Panc1 (cell line): ENCODE results near the gene TFCP2L1. TPM values are rescaled to one million over a fixed set of nuclear protein-coding genes. Genes with fewer than 3 reads are reported as not detected.

Experiments used
- ATAC-seq: fragments of 200-7000 bp; cut with Tn5 transposase; 2 replicates; pipeline ENCODE4 v1.9.1; 2020; ENCODE audit warnings: mild to moderate bottlenecking, moderate library complexity
- BruUV-seq: library from RNA; stranded (reverse); fragments of 400-500 nt; replicated peaks from 2 replicates; lab custom pipeline; 2021; lab: Mats Ljungman, UMichigan
- CTCF ChIA-PET: fragments of 300-600 bp; sonication (Branson Sonifier 250); formaldehyde crosslinking; loops from one replicate; lab custom pipeline; 2022; ENCODE audit warnings: antibody characterized with exemption; lab: Charles Lee
- POLR2A ChIA-PET: fragments of 300-600 bp; sonication (Branson Sonifier 250); formaldehyde crosslinking; loops from one replicate; lab custom pipeline; 2022; ENCODE audit warnings: antibody characterized with exemption; lab: Charles Lee
- DNase-seq: peaks from one replicate; pipeline ENCODE4 v3.0.0-alpha.2; 2010; ENCODE audit warnings: low read depth, low spot score
- H3K27ac ChIP-seq: 2 replicates; pipeline ENCODE4 v1.5.1; 2011; ENCODE audit warnings: mild to moderate bottlenecking, low read length, inconsistent platforms
- H3K27me3 ChIP-seq: fragments of 200-500 bp; sonication (Bioruptor generic); 2 replicates; pipeline ENCODE4 v1.6.0; 2014; ENCODE audit warnings: low read length, inconsistent platforms; ENCODE audit not compliant: control insufficient read depth, insufficient read depth
- H3K36me3 ChIP-seq: fragments of 200-500 bp; sonication (Bioruptor generic); 2 replicates; pipeline ENCODE4 v1.5.1; 2014; ENCODE audit warnings: inconsistent platforms, mild to moderate bottlenecking, low read length, moderate library complexity; ENCODE audit not compliant: control insufficient read depth, insufficient read depth
- H3K4me1 ChIP-seq: 2 replicates; pipeline ENCODE4 v1.5.1; 2011; ENCODE audit warnings: inconsistent platforms, mild to moderate bottlenecking, low read length, moderate library complexity; ENCODE audit not compliant: control insufficient read depth, insufficient read depth
- H3K4me3 ChIP-seq, 2 experiments: 2 replicates each; pipeline ENCODE4 v1.5.1; 2011 to 2012; ENCODE audit warnings: low read depth in 2 of 2, low read length in 2 of 2, mild to moderate bottlenecking in 2 of 2, inconsistent platforms in 1 of 2, moderate library complexity in 1 of 2
- H3K9me3 ChIP-seq: fragments of 200-500 bp; sonication (Bioruptor generic); 2 replicates; pipeline ENCODE4 v1.5.1; 2014; ENCODE audit warnings: low read depth, mild to moderate bottlenecking, inconsistent platforms, low read length, moderate library complexity; ENCODE audit not compliant: control insufficient read depth, insufficient read depth
- CTCF ChIP-seq: fragments of 450-650 bp; IDR thresholded peaks from 2 replicates; pipeline ENCODE4 v1.5.1; 2017; ENCODE audit warnings: mild to moderate bottlenecking
- POLR2AphosphoS5 ChIP-seq: IDR thresholded peaks from 2 replicates; pipeline ENCODE4 v1.6.1; 2012; ENCODE audit warnings: mild to moderate bottlenecking, low read depth, low read length, moderate library complexity
- REST ChIP-seq, 2 experiments: IDR thresholded peaks; 2 replicates each; pipeline ENCODE4 v1.6.1; 2011 to 2012; ENCODE audit warnings: low read depth in 2 of 2, control low read depth in 1 of 2, low read length in 1 of 2, mild to moderate bottlenecking in 1 of 2, moderate library complexity in 1 of 2; ENCODE audit not compliant: insufficient read depth in 1 of 2
- SIN3A ChIP-seq: IDR thresholded peaks from 2 replicates; pipeline ENCODE4 v1.6.1; 2012; ENCODE audit warnings: low read depth, mild to moderate bottlenecking, low read length, moderate library complexity, borderline replicate concordance; ENCODE audit not compliant: insufficient read depth
- TCF7L2 ChIP-seq: IDR thresholded peaks from 2 replicates; pipeline ENCODE4 v1.6.1; 2011; ENCODE audit warnings: mild to moderate bottlenecking, low read depth, low read length, inconsistent platforms
- in situ Hi-C: cut with HindIII; loops from 2 replicates; pipeline ENCODE4 v1.10.0; 2016; ENCODE audit warnings: low sequenced_read_pairs, low pct_unique_long_range_greater_than_20kb
- intact Hi-C: fragments of 100-400 bp; cut with micrococcal nuclease; formaldehyde crosslinking; loops from one replicate; pipeline ENCODE4 v1.10.0; 2022; ENCODE audit not compliant: unreplicated experiment
- total RNA-seq: library from RNA; stranded (reverse); gene quantifications from one replicate; pipeline ENCODE4 v1.2.1, GENCODE V29; 2021; ENCODE audit not compliant: unreplicated experiment

TFCP2L1 gene
- total RNA-seq, 1 experiment from 2014 or later, result 4.9 TPM

GRCh38 chr2:121260370-121261154 is 24.4 kb downstream of the TFCP2L1 start:
- POLR2A ChIA-PET, result no interaction called here
- in situ Hi-C loops (no loop called here), intact Hi-C loops (no loop called here)
- H3K27ac ChIP-seq, result 0 out of 2 replicates have a peak overlapping the region, but pooled peaks have one; percentile 45
- TF ChIP-seq POLR2AphosphoS5, result no peak
- TF ChIP-seq TCF7L2, result no peak
- TF ChIP-seq SIN3A, result no peak
- TF ChIP-seq REST (IDR thresholded peaks at IDR 0.05; ENCODE audit: insufficient read depth in 1 of 2, low read depth in 2 of 2, low read length in 1 of 2), result no peak
- TF ChIP-seq CTCF, result no peak
- H3K27me3 ChIP-seq, result no peaks in the 10 kb centered on the region
- CTCF ChIA-PET, result no interaction called here
- H3K36me3 ChIP-seq, result no peaks in the 10 kb centered on the region
- H3K4me3 ChIP-seq, result no peak overlapping the region
- peaks cover 22% of the 10 kb centered on the region for H3K4me1 ChIP-seq
- peak; percentile 59 for ATAC-seq
- BruUV-seq, result no TSS peak
- DNase-seq, result no peak
- H3K9me3 ChIP-seq, result no peaks in the 10 kb centered on the region

GRCh38 chr2:121258051-121258450 is 27.0 kb downstream of the TFCP2L1 start:
- Histone ChIP-seq H3K4me3 (no peak overlapping the region), H3K9me3 (no peaks in the 10 kb centered on the region), H3K4me1 (peaks cover 12% of the 10 kb centered on the region), H3K36me3 (no peaks in the 10 kb centered on the region), H3K27ac (no peak overlapping the region), H3K27me3 (no peaks in the 10 kb centered on the region)
- intact Hi-C loops, result no loop called here
- ATAC-seq, result no peak
- no peak for DNase-seq
- in situ Hi-C loops, result no loop called here
- TF ChIP-seq POLR2AphosphoS5, result no peak
- no TSS peak for BruUV-seq
- ChIA-PET POLR2A (no interaction called here), CTCF (no interaction called here)

- CTCF ChIA-PET, result interaction anchor here (0.5 kb wide), 1 partner anchor 627 kb away, joined by 3 read pairs; no protein-coding TSS in a partner anchor
- no peak overlapping the region for H3K4me3 ChIP-seq
- intact Hi-C loops, result no loop called here
- H3K4me1 ChIP-seq, result peaks cover 12% of the 10 kb centered on the region
- no TSS peak for BruUV-seq
- ATAC-seq (no peak), DNase-seq (no peak)
- in situ Hi-C loops, result no loop called here
- H3K36me3 ChIP-seq, result no peaks in the 10 kb centered on the region
- TF ChIP-seq TCF7L2 (no peak), SIN3A (no peak), REST (IDR thresholded peaks at IDR 0.05; ENCODE audit: insufficient read depth in 1 of 2, low read depth in 2 of 2, low read length in 1 of 2) (no peak), CTCF (no peak), POLR2AphosphoS5 (no peak)
- H3K9me3 ChIP-seq, result no peaks in the 10 kb centered on the region
- no peak overlapping the region for H3K27ac ChIP-seq
- POLR2A ChIA-PET, result no interaction called here
- H3K27me3 ChIP-seq, result no peaks in the 10 kb centered on the region
These were observed 27.5 kb downstream of the TFCP2L1 start for GRCh38 chr2:121257480-121257840.
